Fibroblast of lung (primary cell): Measurements from ENCODE around the gene SLC37A4. TPM values are rescaled to one million over a fixed set of nuclear protein-coding genes. Genes with fewer than 3 reads are reported as not detected.

Source experiments
- DNase-seq, 2 donors: peaks; one replicate each; pipeline versions ENCODE4 v3.0.0 to v3.0.0-alpha.2; 2010; ENCODE audit warnings: low read depth in 2 of 2
- H2AFZ ChIP-seq: 2 replicates; pipeline ENCODE4 v1.5.1; 2012; ENCODE audit warnings: low read length, control low read depth, inconsistent platforms
- H3K27ac ChIP-seq: 2 replicates; pipeline ENCODE4 v1.5.1; 2011; ENCODE audit warnings: low read length, control low read depth; ENCODE audit not compliant: insufficient read depth
- H3K27me3 ChIP-seq: 2 replicates; pipeline ENCODE4 v1.5.1; 2011; ENCODE audit warnings: mild to moderate bottlenecking, low read length; ENCODE audit not compliant: control insufficient read depth, insufficient read depth
- H3K36me3 ChIP-seq: 2 replicates; pipeline ENCODE4 v1.5.1; 2011; ENCODE audit warnings: low read length; ENCODE audit not compliant: control insufficient read depth, insufficient read depth
- H3K4me1 ChIP-seq: 2 replicates; pipeline ENCODE4 v1.5.1; 2011; ENCODE audit warnings: low read length; ENCODE audit not compliant: control insufficient read depth, insufficient read depth; ENCODE audit errors: extremely low read depth
- H3K4me2 ChIP-seq: 2 replicates; pipeline ENCODE4 v1.5.1; 2011; ENCODE audit warnings: low read length, control low read depth; ENCODE audit not compliant: insufficient read depth; ENCODE audit errors: extremely low read depth
- H3K4me3 ChIP-seq, 4 experiments: fragments of 200-600 bp in 1 of 4; sonication (generic) in 1 of 4; replicated peaks in 1 of 4; 2 replicates each; pipeline ENCODE4 v1.5.1; 2011 to 2016; ENCODE audit warnings: low read length in 4 of 4, low read depth in 3 of 4, mild to moderate bottlenecking in 3 of 4, control low read depth in 2 of 4, inconsistent platforms in 1 of 4, mixed read lengths in 1 of 4; ENCODE audit not compliant: insufficient read depth in 1 of 4; ENCODE audit errors: control extremely low read depth in 1 of 4
- H3K79me2 ChIP-seq: 2 replicates; pipeline ENCODE4 v1.5.1; 2012; ENCODE audit warnings: mild to moderate bottlenecking, low read length, inconsistent platforms; ENCODE audit not compliant: control insufficient read depth, insufficient read depth
- H3K9ac ChIP-seq: 2 replicates; pipeline ENCODE4 v1.5.1; 2011; ENCODE audit warnings: mild to moderate bottlenecking, low read length, control low read depth; ENCODE audit not compliant: insufficient read depth
- H3K9me3 ChIP-seq: 2 replicates; pipeline ENCODE4 v1.5.1; 2012; ENCODE audit warnings: low read depth, low read length; ENCODE audit not compliant: control insufficient read depth, insufficient read depth
- H4K20me1 ChIP-seq: 2 replicates; pipeline ENCODE4 v1.5.1; 2011; ENCODE audit warnings: low read length; ENCODE audit not compliant: control insufficient read depth, insufficient read depth; ENCODE audit errors: extremely low read depth
- EZH2 ChIP-seq: IDR thresholded peaks from 2 replicates; pipeline ENCODE4 v1.5.1; 2012; ENCODE audit warnings: low read length, control low read depth, mild to moderate bottlenecking; ENCODE audit errors: missing control alignments
- polyA plus RNA-seq, 2 donors: library from polyadenylated mRNA; depleted of rRNA in 1 of 2; stranded (reverse) in 1 of 2; unstranded in 1 of 2; fragments of >200 nt; gene quantifications; 2 replicates each; pipeline ENCODE4 v1.2.1, GENCODE V29; 2011 to 2012; ENCODE audit warnings: missing spikeins in 1 of 2
- total RNA-seq: library from RNA; depleted of rRNA; stranded (reverse); fragments of >200 nt; gene quantifications from 2 replicates; pipeline ENCODE4 v1.2.1, GENCODE V29; 2014
- TF ChIP-seq, protein P1 (sequence below), 2 donors: IDR thresholded peaks in 1 of 2; conservative IDR thresholded peaks in 1 of 2; 1 replicate in 1 of 2; 2 replicates in 1 of 2; pipeline ENCODE4 v1.5.1; 2011 to 2012; ENCODE audit warnings: low read length in 2 of 2, control low read depth in 1 of 2, inconsistent platforms in 1 of 2, low read depth in 1 of 2, mild to moderate bottlenecking in 1 of 2

SLC37A4 gene
- total and polyA plus RNA-seq, 2 donors (not counting 1 experiment from before 2014, with no cell fraction given), result 10.1 to 12.6 TPM

- no peaks in the 10 kb centered on the region for H4K20me1 ChIP-seq
- H3K4me1 ChIP-seq, result peaks cover under 1% of the 10 kb centered on the region
- DNase-seq, result no peak
- no peak overlapping the region for H3K4me3 ChIP-seq
- H3K27me3 ChIP-seq, result no peaks in the 10 kb centered on the region
- peaks cover 18% of the 10 kb centered on the region for H3K36me3 ChIP-seq
- H3K79me2 ChIP-seq, result peaks cover 17% of the 10 kb centered on the region
- no peaks in the 10 kb centered on the region for H3K9me3 ChIP-seq
- no peak overlapping the region for H2AFZ ChIP-seq
- TF ChIP-seq EZH2, result no peak
- TF ChIP-seq, protein P1, sequence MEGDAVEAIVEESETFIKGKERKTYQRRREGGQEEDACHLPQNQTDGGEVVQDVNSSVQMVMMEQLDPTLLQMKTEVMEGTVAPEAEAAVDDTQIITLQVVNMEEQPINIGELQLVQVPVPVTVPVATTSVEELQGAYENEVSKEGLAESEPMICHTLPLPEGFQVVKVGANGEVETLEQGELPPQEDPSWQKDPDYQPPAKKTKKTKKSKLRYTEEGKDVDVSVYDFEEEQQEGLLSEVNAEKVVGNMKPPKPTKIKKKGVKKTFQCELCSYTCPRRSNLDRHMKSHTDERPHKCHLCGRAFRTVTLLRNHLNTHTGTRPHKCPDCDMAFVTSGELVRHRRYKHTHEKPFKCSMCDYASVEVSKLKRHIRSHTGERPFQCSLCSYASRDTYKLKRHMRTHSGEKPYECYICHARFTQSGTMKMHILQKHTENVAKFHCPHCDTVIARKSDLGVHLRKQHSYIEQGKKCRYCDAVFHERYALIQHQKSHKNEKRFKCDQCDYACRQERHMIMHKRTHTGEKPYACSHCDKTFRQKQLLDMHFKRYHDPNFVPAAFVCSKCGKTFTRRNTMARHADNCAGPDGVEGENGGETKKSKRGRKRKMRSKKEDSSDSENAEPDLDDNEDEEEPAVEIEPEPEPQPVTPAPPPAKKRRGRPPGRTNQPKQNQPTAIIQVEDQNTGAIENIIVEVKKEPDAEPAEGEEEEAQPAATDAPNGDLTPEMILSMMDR (conservative IDR thresholded peaks at IDR 0.05 in 1 of 2, IDR thresholded peaks at IDR 0.05 in 1 of 2; ENCODE audit: low read depth in 1 of 2, low read length in 2 of 2), result no peak
- H3K27ac ChIP-seq, result no peak overlapping the region
- no peak overlapping the region for H3K9ac ChIP-seq
- H3K4me2 ChIP-seq, result no peak overlapping the region
Measured at GRCh38 chr11:119025099-119025473, 5.6 kb downstream of the SLC37A4 start.

DNA sequence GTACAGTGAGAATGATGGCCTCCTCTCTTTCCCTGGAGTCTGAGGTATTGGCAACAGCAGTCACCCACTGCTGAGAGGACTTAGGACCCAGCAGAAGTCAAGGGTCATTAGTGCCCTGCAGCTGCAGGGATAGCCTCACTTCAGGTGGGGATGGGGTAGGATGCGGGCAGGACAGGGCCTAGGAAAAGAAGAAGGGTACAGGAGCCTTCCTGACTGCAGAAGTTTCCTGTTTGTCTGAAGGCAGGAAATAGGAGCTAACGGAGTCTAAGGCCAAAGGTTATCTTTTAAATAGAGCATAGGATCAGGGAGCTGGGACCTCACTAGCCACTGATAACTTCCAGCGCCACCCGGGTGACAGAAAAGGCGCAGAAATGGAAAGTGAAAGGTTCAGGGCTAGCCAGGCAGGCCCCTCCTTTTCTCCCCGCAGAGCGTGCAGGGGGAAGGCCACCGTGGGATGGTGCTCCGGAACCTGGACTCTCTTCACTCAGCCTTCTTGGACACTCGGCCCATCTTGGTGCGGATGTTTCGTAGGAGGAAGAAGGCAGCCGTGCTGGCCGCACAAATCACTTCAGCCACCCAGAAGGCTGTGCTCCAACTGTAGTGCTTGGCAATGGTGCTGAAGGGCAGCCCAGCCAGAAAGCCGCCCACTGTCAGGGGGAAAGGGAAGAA is 6.1 kb downstream of the SLC37A4 start:
- Histone ChIP-seq H3K4me2 (no peak overlapping the region), H3K79me2 (peaks cover 22% of the 10 kb centered on the region), H3K4me3 (no peak overlapping the region), H4K20me1 (no peaks in the 10 kb centered on the region), H3K27ac (no peak overlapping the region), H3K9ac (no peak overlapping the region), H2AFZ (no peak overlapping the region), H3K36me3 (peaks cover 18% of the 10 kb centered on the region), H3K4me1 (peaks cover 4% of the 10 kb centered on the region), H3K27me3 (no peaks in the 10 kb centered on the region), H3K9me3 (no peaks in the 10 kb centered on the region)
- DNase-seq, result no peak
- no peak for TF ChIP-seq EZH2
- TF ChIP-seq, protein P1 (conservative IDR thresholded peaks at IDR 0.05 in 1 of 2, IDR thresholded peaks at IDR 0.05 in 1 of 2; ENCODE audit: low read depth in 1 of 2, low read length in 2 of 2), result no peak

DNA sequence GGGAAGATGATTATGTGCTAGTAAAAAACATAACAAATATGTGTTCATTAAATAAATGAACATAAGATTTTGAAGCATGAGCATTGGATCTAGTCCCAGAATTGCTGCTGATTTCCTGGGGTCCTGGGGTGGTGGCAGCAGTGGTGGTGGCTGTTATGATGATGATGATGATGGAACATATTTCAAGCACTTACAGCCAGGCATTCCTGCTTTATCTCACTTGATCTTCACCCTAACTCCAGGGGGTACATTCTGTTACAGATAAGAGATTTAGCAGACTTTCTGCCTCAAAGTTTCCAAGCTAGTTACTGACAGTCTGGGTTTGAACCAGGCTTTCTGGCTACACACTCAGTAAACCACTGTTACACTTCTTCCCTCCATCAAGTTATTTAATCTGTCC is 6.9 kb downstream of the SLC37A4 start:
- Histone ChIP-seq H3K79me2 (peaks cover 30% of the 10 kb centered on the region), H3K4me2 (no peak overlapping the region), H3K4me1 (peaks cover 4% of the 10 kb centered on the region), H2AFZ (no peak overlapping the region), H3K9ac (no peak overlapping the region), H4K20me1 (no peaks in the 10 kb centered on the region), H3K27me3 (no peaks in the 10 kb centered on the region), H3K9me3 (no peaks in the 10 kb centered on the region), H3K4me3 (no peak overlapping the region), H3K36me3 (peaks cover 18% of the 10 kb centered on the region), H3K27ac (no peak overlapping the region)
- peak in 1 of 2 donors; percentile 49 for DNase-seq
- TF ChIP-seq, protein P1 (conservative IDR thresholded peaks at IDR 0.05 in 1 of 2, IDR thresholded peaks at IDR 0.05 in 1 of 2; ENCODE audit: low read depth in 1 of 2, low read length in 2 of 2), result no peak
- no peak for TF ChIP-seq EZH2
